Esophagus muscularis mucosa (tissue), 4 donors: Measurements from ENCODE around the gene RELA.

Experiments used
- EP300 ChIP-seq: sonication (generic); formaldehyde crosslinking; IDR thresholded peaks from one replicate; pipeline ENCODE4 v1.6.1; 2017; ENCODE audit warnings: antibody characterized with exemption
- POLR2A ChIP-seq: fragments of 450-650 bp; IDR thresholded peaks from one replicate; pipeline ENCODE4 v1.6.1; 2017; ENCODE audit warnings: antibody characterized with exemption, moderate library complexity, mild to moderate bottlenecking, low read depth
- TF ChIP-seq, protein P1 (sequence below), 3 experiments: fragments of 200-600 bp in 2 of 3; fragments of 450-650 bp in 1 of 3; sonication (generic) in 2 of 3; IDR thresholded peaks; one replicate each; pipeline ENCODE4 v1.5.1; 2017 to 2019; ENCODE audit warnings: antibody characterized with exemption in 3 of 3, mild to moderate bottlenecking in 2 of 3, moderate library complexity in 1 of 3

DNA sequence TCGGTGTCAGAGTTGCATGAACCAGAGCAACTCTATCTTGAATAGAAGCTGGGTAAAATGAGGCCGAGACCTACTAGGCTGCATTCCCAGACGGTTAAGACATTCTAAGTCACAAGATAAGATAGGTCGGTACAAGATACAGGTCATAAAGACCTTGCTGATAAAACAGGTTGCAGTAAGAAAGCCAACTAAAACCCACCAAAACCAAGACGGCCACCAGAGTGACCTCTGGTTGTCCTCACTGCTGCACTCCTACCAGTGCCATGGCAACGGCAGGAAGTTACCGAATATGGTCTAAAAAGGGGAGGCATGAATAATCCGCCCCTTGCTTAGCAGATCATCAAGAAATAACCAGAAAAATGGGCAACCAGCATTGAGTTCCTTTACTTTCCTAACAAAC lies 46.9 kb upstream of the RELA start:
- TF ChIP-seq, protein P1, sequence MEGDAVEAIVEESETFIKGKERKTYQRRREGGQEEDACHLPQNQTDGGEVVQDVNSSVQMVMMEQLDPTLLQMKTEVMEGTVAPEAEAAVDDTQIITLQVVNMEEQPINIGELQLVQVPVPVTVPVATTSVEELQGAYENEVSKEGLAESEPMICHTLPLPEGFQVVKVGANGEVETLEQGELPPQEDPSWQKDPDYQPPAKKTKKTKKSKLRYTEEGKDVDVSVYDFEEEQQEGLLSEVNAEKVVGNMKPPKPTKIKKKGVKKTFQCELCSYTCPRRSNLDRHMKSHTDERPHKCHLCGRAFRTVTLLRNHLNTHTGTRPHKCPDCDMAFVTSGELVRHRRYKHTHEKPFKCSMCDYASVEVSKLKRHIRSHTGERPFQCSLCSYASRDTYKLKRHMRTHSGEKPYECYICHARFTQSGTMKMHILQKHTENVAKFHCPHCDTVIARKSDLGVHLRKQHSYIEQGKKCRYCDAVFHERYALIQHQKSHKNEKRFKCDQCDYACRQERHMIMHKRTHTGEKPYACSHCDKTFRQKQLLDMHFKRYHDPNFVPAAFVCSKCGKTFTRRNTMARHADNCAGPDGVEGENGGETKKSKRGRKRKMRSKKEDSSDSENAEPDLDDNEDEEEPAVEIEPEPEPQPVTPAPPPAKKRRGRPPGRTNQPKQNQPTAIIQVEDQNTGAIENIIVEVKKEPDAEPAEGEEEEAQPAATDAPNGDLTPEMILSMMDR (IDR thresholded peaks at IDR 0.05): no peak
- TF ChIP-seq EP300 (no peak), POLR2A (no peak)
